GM18867 (cell line): ENCODE data around the gene ACTMAP.
"Not testable (repeated sequence)": the region's sequence is repeated elsewhere in the genome, so short reads cannot be mapped to it uniquely, and the experiment has no call there.

ENCODE experiments used
- ATAC-seq: cut with Tn5 transposase; IDR thresholded peaks from one replicate; pipeline ENCODE4 v1.9.1; 2021; ENCODE audit warnings: mild to moderate bottlenecking, moderate library complexity; ENCODE audit not compliant: unreplicated experiment

ACTMAP gene

DNA sequence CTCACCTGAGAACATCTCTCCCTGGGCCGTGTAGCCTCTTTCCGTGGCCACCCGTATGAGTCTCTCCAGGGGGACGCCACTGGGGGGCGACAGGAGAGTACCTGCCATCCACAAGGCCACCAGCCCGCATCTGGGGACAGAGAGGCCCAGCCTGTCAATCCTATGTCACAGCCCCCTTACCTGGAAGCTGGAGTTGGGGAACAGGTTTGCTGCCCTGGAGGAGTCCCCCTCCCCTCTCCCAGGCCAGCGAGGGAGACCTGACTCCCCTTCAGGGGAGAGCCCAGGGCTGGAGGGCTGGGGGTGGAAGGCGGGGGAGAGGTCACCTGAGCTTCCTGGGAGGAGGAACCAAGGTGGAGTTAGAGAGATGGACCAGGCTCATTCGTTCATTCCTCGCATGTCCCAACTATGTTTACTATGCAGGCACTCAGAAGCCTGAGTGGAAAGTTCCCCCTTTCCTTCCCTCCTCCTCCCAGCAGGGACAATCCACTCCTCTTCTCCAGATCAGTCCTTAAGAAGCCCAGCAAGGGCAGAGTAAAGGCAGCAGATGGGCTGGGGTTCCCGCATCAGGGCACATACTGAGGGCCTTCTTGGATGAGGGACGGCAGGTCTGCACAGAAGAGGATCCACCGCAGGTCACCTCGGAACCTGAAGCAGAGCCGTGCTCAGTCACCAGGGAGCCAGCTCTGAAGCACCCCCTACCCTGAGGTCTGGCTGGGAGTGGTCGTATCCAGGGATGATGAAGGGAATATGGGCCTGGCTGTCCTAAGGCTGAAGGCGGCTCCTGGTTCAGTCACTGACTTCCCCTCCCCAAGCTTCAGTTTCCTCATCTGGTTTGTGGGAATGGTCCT is 5.5 kb downstream of the ACTMAP start:
- ATAC-seq = no peak

DNA sequence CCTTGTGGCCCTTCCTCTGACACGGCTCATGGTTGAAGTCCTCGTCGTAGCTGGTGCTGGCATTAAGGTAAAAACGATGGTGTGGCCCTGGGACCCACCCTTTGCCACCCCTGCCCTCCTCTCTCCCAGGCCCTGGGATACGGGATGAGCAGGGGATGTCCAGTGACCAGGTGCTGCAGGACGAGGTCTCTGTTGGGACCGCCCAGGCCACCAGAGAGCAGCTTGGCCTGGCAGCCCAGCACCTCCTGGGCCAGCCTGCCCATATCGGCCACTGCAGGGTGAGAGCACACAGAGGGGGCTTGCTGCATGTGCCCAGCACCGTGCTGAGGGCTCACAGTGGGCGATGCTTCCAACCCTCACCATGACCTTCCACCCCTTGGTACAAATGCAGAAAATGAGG is 6.4 kb downstream of the ACTMAP start:
- ATAC-seq = no peak

DNA sequence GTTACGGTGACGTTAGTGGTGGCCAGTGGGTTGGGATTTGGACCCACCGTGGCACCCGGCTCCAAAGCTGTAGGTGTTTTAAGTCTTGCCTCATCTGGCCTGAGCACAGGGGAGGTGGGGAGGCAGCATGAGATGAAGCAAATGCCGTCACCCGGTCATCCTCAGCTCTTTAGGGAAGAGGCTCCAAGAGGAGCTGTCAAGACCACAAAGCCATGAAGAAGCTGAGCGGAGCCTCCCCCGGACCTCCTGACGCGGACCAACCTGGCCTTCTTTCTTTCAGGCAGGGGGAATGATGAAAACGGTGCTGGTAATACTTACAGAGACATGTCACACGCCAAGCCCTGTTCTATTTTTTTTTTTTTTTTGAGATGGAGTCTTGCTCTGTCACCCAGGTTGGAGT is 7.4 kb downstream of the ACTMAP start:
- no peak for ATAC-seq

DNA sequence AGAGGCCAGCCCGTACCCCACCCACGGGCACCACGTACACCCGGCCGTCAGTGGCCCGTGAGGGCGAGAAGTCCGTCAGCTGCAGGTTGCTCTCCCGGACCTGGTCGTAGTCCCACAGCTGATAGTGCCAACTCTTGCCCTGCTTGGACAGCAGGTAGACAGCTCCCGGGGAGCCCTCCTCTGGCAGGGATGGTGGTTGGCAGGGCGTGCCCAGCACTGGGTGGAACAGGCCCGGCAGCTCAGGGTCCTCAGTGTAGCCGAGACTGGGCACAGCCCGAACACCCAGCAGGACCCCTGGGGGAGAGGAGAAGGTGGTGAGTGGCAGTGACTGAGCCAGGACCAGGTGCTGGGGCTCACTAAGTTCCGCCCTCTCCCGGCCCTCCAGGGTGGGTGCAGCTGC is 7.8 kb downstream of the ACTMAP start:
- ATAC-seq = no peak

DNA sequence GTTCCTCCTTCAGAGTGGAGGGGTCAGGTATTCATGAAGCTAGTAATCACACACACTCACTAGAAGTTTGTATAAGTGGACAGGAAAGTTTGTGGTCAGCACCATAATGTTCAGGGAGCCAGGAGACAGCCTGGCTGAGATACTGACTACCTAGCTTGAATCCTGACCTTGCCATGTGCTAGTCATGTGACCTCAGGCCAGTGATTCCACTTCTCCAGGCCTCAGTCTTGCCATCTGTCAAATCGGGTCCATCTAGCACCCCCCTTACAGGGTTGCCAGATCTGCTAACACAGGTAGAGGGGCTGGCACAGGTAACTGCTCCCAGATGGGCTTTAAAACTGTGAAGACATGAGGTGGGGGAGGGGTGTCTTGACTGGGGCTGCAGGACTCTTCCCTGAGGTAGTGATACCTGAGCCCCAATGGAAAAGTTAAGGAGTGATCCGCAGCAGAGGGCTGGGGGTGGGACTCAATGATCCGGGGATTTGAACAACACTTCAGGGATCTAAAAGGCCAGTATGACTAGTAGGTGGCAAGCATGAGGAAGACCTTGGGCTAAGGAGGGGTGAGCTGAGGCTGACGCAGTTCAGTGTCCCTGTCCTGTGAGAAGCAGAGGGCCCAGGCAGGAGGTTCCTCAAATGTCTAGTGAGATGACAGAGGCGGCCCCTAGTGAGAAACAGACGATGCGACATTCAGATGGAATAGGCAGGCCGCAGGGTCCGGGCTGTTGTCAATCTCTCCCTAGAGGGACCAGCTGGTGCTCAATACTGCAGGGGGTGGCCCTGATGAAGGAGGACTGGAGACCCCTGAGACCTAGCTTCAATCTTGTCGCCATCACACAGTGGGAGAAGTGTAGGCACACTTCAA is 8.5 kb downstream of the ACTMAP start:
- ATAC-seq = no peak

DNA sequence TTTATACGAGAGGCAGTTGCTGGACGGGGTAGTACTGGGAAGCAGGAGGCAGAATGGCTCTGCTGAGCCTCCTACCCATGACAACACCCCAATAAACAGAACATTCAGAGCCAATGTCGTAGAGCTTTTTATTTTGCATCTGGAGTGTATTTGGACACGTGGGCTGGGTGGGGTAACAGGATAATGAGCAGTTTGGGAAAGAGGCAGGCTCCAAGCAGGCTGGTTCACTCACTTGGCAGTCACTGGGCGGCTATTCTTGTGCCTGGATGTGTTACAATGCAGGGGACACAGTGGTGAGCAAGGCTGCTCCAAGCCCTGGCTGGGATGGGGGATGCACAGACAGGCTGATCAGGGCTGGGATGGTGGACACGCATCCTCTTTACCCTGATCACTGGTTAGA is 9.5 kb downstream of the ACTMAP start:
- ATAC-seq = no peak

DNA sequence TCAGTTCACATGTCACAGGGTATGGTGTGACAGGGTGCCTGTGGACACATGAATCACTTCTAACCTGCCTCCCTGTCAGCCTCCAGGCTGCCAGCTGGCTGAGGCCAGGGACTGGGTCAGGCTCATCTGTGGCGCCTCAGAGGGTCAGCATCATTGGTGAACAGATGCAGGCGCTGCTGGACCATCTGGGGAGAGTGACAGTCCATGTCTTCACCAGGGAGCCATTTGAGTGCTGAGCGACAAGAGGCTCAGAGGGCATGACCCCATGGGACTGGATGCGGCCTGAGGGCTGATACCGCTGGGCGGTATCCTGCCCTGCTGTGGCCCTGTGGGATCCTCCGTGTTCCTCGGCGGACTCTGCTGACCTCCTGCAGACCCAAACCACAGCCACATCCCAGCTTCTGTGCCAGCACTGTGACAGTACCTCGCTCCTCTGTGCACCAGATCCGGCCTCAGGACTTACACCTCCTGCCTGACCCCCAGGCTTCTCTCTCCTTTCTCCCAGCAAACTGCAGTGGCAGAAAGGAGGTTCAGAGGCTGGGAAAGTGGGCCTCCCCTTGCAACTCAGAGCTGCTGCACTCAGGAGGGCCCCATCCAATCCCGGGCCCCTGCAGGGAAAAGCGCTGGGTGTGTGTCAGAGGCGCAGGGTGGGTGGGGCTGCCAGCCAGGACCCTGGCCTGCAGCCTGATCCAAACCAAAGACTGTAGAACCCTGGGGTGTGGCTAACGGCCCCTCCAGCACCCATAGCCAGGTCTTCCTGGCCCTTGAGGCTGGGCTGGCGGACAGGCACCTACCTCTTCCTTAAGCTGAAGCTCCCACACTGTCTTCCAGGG is 10.2 kb downstream of the ACTMAP start:
- no peak for ATAC-seq

DNA sequence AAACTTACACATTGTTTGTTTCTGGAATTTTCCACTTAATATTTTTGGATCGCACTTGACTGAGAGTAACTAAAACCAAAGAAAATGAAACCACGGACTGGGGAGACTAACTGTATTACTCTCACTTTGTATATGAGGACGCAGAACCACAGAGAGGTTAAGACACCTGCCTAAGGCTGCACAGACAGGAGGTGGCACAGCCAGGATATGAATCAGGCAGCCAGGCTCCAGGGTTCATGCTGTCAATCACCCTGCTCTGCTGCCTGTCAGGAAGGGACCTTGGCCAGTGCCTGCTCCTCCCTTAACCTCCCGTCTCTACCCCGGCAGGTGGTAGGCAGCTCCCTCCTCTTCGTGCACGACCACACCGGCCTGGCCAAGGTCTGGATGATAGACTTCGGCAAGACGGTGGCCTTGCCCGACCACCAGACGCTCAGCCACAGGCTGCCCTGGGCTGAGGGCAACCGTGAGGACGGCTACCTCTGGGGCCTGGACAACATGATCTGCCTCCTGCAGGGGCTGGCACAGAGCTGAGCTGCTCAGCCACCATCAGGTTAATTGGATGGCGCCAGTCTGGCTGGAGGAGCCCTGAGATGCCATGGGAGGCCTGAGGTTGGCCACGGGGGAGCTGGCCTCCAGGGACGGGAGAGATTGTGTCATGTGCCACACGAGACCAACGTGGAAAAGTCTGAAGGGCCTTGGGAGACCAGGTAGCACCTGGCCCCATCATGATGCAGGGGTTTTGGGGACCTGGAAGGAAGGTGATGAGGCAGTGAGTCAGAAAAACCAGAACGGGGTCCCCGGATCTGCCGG is 11.0 kb downstream of the ACTMAP start:
- no peak for ATAC-seq

DNA sequence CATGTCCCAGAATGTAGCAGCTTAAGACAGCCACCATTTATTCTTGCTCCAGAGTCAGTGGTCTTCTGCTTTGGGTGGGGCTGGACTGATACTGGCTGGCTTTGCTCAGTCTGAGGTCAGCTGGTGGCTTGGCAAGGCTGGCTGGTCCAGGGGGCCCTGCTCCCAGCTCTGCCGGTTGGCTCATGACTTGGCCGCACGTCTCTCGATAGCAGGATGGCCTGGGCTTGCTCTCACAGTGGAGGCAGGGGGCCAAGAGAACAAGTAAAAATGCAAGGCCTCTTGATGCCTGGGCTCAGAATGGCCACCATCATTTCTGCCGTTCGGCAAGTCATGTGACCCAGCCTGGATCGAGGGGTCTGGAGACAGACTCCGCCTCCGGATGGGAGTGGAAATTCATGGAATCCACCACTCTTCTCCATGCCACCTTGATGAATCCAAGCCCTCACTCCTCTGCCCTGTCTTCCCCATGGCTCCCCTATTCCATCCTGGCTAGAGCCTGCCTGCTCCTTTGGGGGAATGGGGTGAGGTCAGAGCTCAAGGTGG is 13.1 kb downstream of the ACTMAP start:
- ATAC-seq = no peak

DNA sequence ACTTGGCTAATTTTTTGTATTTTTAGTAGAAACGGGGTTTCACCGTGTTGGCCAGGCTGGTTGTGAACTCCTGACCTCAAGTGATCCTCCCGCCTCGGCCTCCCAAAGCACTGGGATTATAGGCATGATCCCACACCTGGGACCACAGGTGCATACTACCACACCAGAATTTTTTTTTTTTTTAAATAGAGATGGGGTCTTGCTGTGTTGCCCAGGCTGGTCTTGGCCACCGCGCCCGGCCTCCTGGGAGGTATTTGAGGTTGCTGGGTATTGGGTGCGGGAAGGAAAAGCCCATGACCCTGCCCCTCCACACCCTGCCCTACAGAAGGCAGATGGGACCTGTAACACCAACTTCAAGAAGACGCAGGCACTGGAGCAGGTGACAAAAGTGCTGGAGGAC is 13.6 kb downstream of the ACTMAP start:
- no peak for ATAC-seq

DNA sequence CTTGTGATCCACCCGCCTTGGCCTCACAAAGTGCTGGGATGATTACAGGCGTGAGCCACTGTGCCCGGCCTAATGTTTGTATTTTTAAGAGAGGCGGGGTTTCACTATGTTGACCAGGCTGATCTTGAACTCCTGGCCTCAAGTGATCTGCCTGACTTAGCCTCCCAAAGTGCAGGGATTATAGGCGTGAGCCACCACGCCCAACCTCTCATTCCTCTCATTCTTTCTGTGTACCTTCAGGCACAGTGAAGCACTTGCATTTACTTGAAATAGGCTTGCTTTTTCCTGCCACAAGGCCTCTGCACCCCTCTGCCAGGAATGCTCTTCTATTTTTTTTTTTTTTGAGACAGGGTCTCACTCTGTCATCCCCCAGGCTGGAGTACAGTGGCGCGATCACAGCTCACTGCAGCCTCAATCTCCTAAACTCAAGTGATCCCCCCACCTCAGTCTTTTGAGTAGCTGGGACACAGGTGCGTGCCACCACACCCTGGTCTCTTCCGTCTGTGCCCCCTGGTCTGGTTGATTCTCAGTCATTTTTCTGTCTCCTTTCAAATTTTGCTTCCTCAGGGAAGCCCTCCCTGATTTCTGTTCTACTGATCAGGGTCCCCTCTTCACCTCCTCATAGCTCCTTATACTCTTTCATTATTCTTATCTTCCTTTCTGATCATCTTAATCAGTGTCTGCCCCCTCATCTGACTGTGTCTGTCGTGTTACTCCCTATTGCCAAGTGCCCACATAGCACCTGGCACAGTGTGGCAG is 15.1 kb downstream of the ACTMAP start:
- no peak for ATAC-seq

DNA sequence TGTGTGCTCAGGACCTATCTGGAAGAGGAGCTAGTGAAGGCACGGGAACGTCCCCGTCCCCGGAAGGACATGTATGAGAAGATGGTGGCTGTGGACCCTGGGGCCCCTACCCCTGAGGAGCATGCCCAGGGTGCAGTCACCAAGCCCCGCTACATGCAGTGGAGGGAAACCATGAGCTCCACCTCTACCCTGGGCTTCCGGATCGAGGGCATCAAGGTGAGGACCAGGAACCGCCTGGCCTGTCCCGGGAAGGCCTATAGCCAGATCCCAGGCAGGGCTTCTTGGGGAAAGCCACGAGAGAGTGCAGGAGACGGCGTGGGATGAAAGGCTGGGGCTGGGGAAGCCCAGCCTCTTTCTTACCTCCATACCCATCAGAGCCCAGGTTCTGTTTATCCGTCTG is 17.1 kb downstream of the ACTMAP start:
- ATAC-seq = no peak

DNA sequence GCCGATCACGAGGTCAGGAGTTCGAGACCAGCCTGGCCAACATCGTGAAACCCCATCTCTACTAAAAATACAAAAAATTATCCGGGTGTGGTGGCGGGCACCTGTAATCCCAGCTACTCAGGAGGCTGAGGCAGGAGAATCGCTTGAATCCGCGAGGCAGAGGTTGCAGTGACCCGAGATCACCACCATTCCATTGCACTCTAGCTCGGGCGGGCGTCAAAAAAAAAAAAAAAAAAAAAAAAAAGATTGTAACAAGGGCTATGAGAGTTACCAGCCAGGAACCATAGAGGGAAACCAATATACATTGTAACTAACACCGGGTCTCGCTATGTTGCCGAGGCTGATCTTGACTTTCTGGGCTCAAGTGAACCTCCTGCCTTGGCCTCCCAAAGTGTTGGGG is 18.0 kb downstream of the ACTMAP start:
- ATAC-seq = not testable (repeated sequence)

DNA sequence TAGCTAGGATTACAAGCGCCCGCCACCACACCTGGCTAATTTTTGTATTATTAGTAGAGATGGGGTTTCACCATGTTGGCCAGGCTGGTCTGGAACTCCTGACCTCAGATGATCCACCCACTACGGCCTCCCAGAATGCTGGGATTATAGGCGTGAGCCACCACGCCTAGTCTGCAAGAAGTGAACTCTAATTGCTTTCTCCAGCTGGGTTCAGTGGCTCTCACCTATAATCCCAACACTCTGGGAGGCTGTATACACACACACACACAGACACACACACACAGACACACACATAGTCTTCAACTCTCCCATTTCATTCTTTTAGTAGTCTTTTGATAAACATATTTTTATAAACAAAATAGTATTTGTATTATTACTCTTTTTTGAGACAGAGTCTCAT is 20.2 kb downstream of the ACTMAP start:
- not testable (repeated sequence) for ATAC-seq

DNA sequence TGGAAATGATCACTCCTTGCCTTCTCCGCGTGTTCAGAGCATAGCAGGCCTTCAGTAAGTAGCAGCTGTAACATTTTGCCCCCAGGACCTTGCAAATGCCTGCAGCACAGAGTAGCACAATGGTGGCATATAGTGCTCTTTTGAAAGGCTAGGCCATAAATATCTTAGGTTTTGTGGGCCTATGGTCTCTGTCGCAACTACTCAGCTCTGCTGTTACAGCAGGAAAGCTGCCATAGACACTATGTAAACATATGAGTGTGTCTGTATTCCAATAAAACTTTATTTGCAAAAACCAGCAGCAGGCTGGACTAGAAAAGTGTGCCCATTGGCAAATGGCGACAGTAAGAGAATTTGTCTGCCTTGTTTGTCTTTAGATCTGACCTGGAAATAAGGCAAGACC is 24.0 kb downstream of the ACTMAP start:
- ATAC-seq = no peak

DNA sequence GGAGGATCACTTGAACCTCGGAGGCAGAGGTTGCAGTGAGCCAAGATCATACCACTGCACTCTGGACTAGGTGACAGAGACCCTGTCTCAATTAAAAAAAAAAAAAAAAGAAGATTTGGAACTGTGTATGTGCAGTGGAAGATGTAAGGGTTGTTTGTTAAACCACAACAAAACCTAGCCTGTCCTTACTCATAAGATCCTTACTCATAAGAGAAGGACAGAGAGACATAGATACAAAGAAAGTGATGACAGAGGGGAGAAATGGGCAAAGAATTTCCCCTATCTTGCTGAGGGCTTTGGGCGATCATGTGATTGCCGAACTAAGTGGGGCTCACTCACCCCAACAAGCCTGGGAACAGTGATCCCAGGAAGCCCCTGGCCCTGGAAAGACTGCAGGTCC is 25.4 kb downstream of the ACTMAP start:
- no peak for ATAC-seq

DNA sequence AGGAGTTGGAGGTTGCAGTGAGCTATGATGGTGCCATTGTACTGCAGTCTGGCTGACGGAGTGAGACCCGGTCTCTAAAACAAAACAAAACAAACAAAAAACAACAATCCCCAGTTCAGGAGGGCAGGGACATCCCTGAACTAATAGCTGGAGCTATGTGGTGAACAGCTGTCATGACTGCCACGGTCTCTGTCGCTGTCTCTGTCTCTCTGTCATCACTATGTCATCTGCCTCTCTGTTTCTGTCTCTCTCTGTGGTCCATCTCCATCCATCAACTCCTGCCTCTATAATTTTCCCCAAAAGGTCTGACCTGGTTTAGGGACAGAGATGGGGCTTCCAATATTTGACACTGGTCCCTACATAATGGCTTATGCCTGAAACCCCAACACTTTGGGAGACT is 26.0 kb downstream of the ACTMAP start:
- ATAC-seq = no peak

DNA sequence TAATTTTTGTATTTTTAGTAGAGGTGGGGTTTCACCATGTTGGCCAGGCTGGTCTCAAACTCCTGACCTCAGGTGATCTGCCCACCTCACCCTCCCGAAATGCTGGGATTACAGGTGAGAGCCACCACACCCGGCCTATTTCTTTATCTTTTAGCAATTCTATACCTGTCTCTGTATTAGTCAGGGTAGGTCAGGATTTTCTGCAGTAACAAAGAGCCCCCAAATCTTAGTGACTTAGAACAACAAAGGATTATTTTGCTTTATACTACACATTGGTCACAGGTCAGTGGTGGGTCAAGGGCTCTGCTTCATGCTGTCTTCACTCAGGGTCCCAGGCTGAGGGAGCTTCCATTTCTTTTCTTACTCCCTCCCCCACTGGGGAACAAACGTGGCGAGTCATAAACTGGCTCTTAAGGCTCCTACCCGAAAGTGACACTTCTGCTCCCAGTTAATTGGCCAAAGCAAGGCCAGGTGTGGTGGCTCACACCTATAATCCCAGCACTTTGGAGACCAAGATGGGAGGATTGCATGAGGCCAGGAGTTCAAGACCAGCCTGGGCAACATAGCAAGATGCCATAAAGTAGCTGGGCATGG is 26.5 kb downstream of the ACTMAP start:
- ATAC-seq = no peak
